OCI-LY3 (cell line): ENCODE results near the gene PSG1.
"Not testable (repeated sequence)": the region's sequence is repeated elsewhere in the genome, so short reads cannot be mapped to it uniquely, and the experiment has no call there.

Source experiments
- H2AFZ ChIP-seq: fragments of 200-600, 300-600 bp; shearing (Covaris generic); 2 replicates; pipeline ENCODE4 v1.6.0; 2014; ENCODE audit warnings: antibody characterized with exemption, low read depth, low read length
- H3K27ac ChIP-seq: fragments of 200-600, 300-600 bp; sonication (generic); 2 replicates; pipeline ENCODE4 v1.5.1; 2014; ENCODE audit warnings: mild to moderate bottlenecking, low read length, moderate library complexity, mixed read lengths
- H3K27me3 ChIP-seq: fragments of 200-600, 300-600 bp; sonication (generic); 2 replicates; pipeline ENCODE4 v1.6.1; 2014; ENCODE audit warnings: low read depth, low read length, mixed read lengths
- H3K36me3 ChIP-seq: fragments of 200-600, 300-600 bp; sonication (generic); replicated peaks from 2 replicates; pipeline ENCODE3; 2014; ENCODE audit warnings: low read depth, low read length, mixed read lengths
- H3K4me1 ChIP-seq: fragments of 300-600, 200-600 bp; sonication (generic); 2 replicates; pipeline ENCODE4 v1.6.1; 2014; ENCODE audit warnings: low read length, mixed read lengths
- H3K4me2 ChIP-seq: fragments of 200-600, 300-600 bp; sonication (generic); 2 replicates; pipeline ENCODE4 v1.6.1; 2014; ENCODE audit warnings: low read length, mixed read lengths
- H3K4me3 ChIP-seq: fragments of 300-600, 200-600 bp; sonication (generic); 2 replicates; pipeline ENCODE4 v1.5.1; 2014; ENCODE audit warnings: antibody characterized with exemption, mild to moderate bottlenecking, low read length, moderate library complexity
- H3K79me2 ChIP-seq: fragments of 300-600, 200-600 bp; shearing (Covaris generic); 2 replicates; pipeline ENCODE4 v1.6.1; 2014; ENCODE audit warnings: mild to moderate bottlenecking, low read length, mixed read lengths
- H3K9ac ChIP-seq: fragments of 300-600, 200-600 bp; shearing (Covaris generic); 2 replicates; pipeline ENCODE4 v1.6.0; 2014; ENCODE audit warnings: mild to moderate bottlenecking, low read length, moderate library complexity
- H3K9me3 ChIP-seq: fragments of 200-600, 300-600 bp; shearing (Covaris generic); 2 replicates; pipeline ENCODE4 v1.6.1; 2014; ENCODE audit warnings: low read length, mixed read lengths; ENCODE audit not compliant: insufficient read depth
- H4K20me1 ChIP-seq: fragments of 200-600, 300-600 bp; sonication (generic); 2 replicates; pipeline ENCODE4 v1.6.1; 2016; ENCODE audit warnings: low read length, mixed read lengths; ENCODE audit not compliant: insufficient read depth
- CTCF ChIP-seq: fragments of 200-600, 300-600 bp; sonication (generic); IDR thresholded peaks from 2 replicates; pipeline ENCODE4 v1.5.1; 2014; ENCODE audit warnings: antibody characterized with exemption, low read length, low read depth
- EZH2phosphoT487 ChIP-seq: fragments of 200-600 bp; shearing (Covaris generic); IDR thresholded peaks from 2 replicates; pipeline ENCODE4 v1.6.1; 2018; ENCODE audit warnings: antibody characterized with exemption, mixed run types, low read depth

The PSG1 gene

GRCh38 chr19:42872608-42873007, 6.9 kb downstream of the PSG1 start:
- H3K27ac ChIP-seq: no peak overlapping the region
- no peak overlapping the region for H3K9ac ChIP-seq
- H3K4me2 ChIP-seq: no peak overlapping the region
- no peaks in the 10 kb centered on the region for H3K36me3 ChIP-seq
- no peaks in the 10 kb centered on the region for H4K20me1 ChIP-seq
- no peak overlapping the region for H2AFZ ChIP-seq
- H3K79me2 ChIP-seq: no peaks in the 10 kb centered on the region
- TF ChIP-seq EZH2phosphoT487: no peak
- no peak for TF ChIP-seq CTCF
- 0 out of 2 replicates have a peak, but pooled peaks cover 2% of the 10 kb centered on the region for H3K27me3 ChIP-seq
- no peaks in the 10 kb centered on the region for H3K4me1 ChIP-seq
- no peaks in the 10 kb centered on the region for H3K9me3 ChIP-seq
- H3K4me3 ChIP-seq: no peak overlapping the region

GRCh38 chr19:42857544-42857867, 22.0 kb downstream of the PSG1 start:
- Histone ChIP-seq H3K36me3 (no peaks in the 10 kb centered on the region), H4K20me1 (no peaks in the 10 kb centered on the region), H3K4me2 (no peak overlapping the region), H3K27me3 (no peaks in the 10 kb centered on the region), H3K4me3 (no peak overlapping the region), H2AFZ (no peak overlapping the region), H3K27ac (no peak overlapping the region), H3K79me2 (no peaks in the 10 kb centered on the region), H3K9me3 (no peaks in the 10 kb centered on the region), H3K4me1 (no peaks in the 10 kb centered on the region), H3K9ac (no peak overlapping the region)
- TF ChIP-seq CTCF (peak; percentile 11; the same call in 1 of the 2 replicates), EZH2phosphoT487 (no peak)

GRCh38 chr19:42856866-42857543, 22.5 kb downstream of the PSG1 start:
- H3K79me2 ChIP-seq, H3K9ac ChIP-seq, H3K4me1 ChIP-seq, H4K20me1 ChIP-seq, H3K4me2 ChIP-seq, H3K36me3 ChIP-seq, H3K4me3 ChIP-seq, H3K9me3 ChIP-seq, H3K27me3 ChIP-seq, H3K27ac ChIP-seq, H2AFZ ChIP-seq: not testable (repeated sequence)
- TF ChIP-seq CTCF: peak; percentile 60

GRCh38 chr19:42854745-42855144, 24.8 kb downstream of the PSG1 start:
- H3K4me2 ChIP-seq, H3K9ac ChIP-seq, H3K4me3 ChIP-seq, H3K27ac ChIP-seq, H2AFZ ChIP-seq, H4K20me1 ChIP-seq, H3K4me1 ChIP-seq, H3K79me2 ChIP-seq, H3K27me3 ChIP-seq, H3K9me3 ChIP-seq, H3K36me3 ChIP-seq: not testable (repeated sequence)

- H3K9ac ChIP-seq, H3K4me3 ChIP-seq, H3K36me3 ChIP-seq, H3K9me3 ChIP-seq, H4K20me1 ChIP-seq, H2AFZ ChIP-seq, H3K27ac ChIP-seq, H3K27me3 ChIP-seq, H3K4me1 ChIP-seq, H3K79me2 ChIP-seq, H3K4me2 ChIP-seq: not testable (repeated sequence)
Measured at GRCh38 chr19:42853231-42853630, 26.3 kb downstream of the PSG1 start.

- not testable (repeated sequence) for H2AFZ ChIP-seq, H3K4me3 ChIP-seq, H3K9me3 ChIP-seq, H3K79me2 ChIP-seq, H3K27ac ChIP-seq, H3K9ac ChIP-seq, H4K20me1 ChIP-seq, H3K36me3 ChIP-seq, H3K27me3 ChIP-seq, H3K4me2 ChIP-seq, H3K4me1 ChIP-seq
Measured at GRCh38 chr19:42852821-42853220, 26.7 kb downstream of the PSG1 start.

- not testable (repeated sequence) for H3K27me3 ChIP-seq, H3K36me3 ChIP-seq, H3K4me3 ChIP-seq, H3K9ac ChIP-seq, H3K79me2 ChIP-seq, H3K9me3 ChIP-seq, H3K4me1 ChIP-seq, H3K27ac ChIP-seq, H2AFZ ChIP-seq, H3K4me2 ChIP-seq, H4K20me1 ChIP-seq
Measured at GRCh38 chr19:42851718-42852280, 27.7 kb downstream of the PSG1 start.
